ENCODE data around the gene CABS1. TPM values are rescaled to one million over a fixed set of nuclear protein-coding genes. Genes with fewer than 3 reads are reported as not detected.

The CABS1 gene
- not detected in 2 replicates for total RNA-seq (2021; fragmentation: NEBNext Ultra II Directional; extraction: Animal tissue kit (Norgen Biotek cat#: 25700))
- polyA plus RNA-seq (2011; rRNA removed) = 0.03 TPM in 1 of 2 replicates, not detected in the other
- not detected for polyA plus RNA-seq (2011; cell fraction: cytosol; rRNA removed)
- not detected for polyA plus RNA-seq (2011; cell fraction: nucleus; rRNA removed)
- 0.23 TPM in 1 of 4 replicates, not detected in the others for polyA plus RNA-seq (2012, experiment 1 of 2)
- polyA plus RNA-seq (2012, experiment 2 of 2) = not detected
- not detected for polyA plus RNA-seq (2013, experiment 1 of 2)
- polyA plus RNA-seq (2013, experiment 2 of 2) = not detected
- not detected in 2 replicates for polyA minus RNA-seq (2011; rRNA and poly(A)+ RNA removed)
- not detected for polyA minus RNA-seq (2011; cell fraction: cytosol; rRNA and poly(A)+ RNA removed)
- polyA minus RNA-seq (2011; cell fraction: nucleus; rRNA and poly(A)+ RNA removed) = not detected
- long read RNA-seq, experiment 1 = 0 reads
- long read RNA-seq, experiment 2 = 0 reads

- Histone ChIP-seq H3K23me2 (ENCODE audit: low read depth, low read length) (no peaks in the 10 kb centered on the region), H3K56ac (replicated peaks; ENCODE audit: insufficient read length, low read depth, low read length) (no peak within 1 kb of the TSS), H2AK5ac (ENCODE audit: low read depth, low read length) (no peak within 1 kb of the TSS), H3K18ac (ENCODE audit: extremely low read depth, low read length) (no peak within 1 kb of the TSS), H3K4ac (replicated peaks; ENCODE audit: insufficient read length, low read depth, low read length) (no peak within 1 kb of the TSS), H3K27ac (ENCODE audit: low read depth, low read length) (no peak within 1 kb of the TSS), H2BK120ac (replicated peaks; ENCODE audit: low read depth, low read length) (no peak within 1 kb of the TSS), H3K9me3 (ENCODE audit: insufficient read depth in 2 of 2, low read depth in 1 of 2, low read length in 1 of 2) (no peaks in the 10 kb centered on the region), H2BK12ac (ENCODE audit: low read depth, low read length) (no peak within 1 kb of the TSS), H2BK20ac (ENCODE audit: low read length) (no peak within 1 kb of the TSS), H4K5ac (ENCODE audit: insufficient read length, low read depth, low read length) (no peak within 1 kb of the TSS), H3K9ac (replicated peaks in 1 of 4; ENCODE audit: extremely low read depth in 1 of 4, low read depth in 3 of 4, low read length in 3 of 4) (no peak within 1 kb of the TSS), H2BK15ac (ENCODE audit: low read length) (no peak within 1 kb of the TSS), H3K36me3 (ENCODE audit: control insufficient read depth in 2 of 4, insufficient read depth in 4 of 4, low read length in 3 of 4) (no peaks in the 10 kb centered on the region), H3K14ac (ENCODE audit: insufficient read length) (no peak within 1 kb of the TSS), H3K4me1 (replicated peaks in 1 of 4; ENCODE audit: control insufficient read depth in 3 of 4, insufficient read depth in 4 of 4, low read length in 3 of 4) (no peaks in the 10 kb centered on the region), H4K91ac (replicated peaks; ENCODE audit: insufficient read length, low read length) (no peak within 1 kb of the TSS), H3K4me2 (ENCODE audit: insufficient read depth in 1 of 2, low read depth in 2 of 2, low read length in 2 of 2) (no peak within 1 kb of the TSS), H3K79me1 (ENCODE audit: low read depth, low read length) (no peaks in the 10 kb centered on the region), H2BK5ac (ENCODE audit: low read depth, low read length) (no peak within 1 kb of the TSS), H3K79me2 (ENCODE audit: control insufficient read depth in 1 of 2, insufficient read depth in 2 of 2, low read length in 2 of 2) (no peaks in the 10 kb centered on the region), H2AFZ (ENCODE audit: low read length) (no peak within 1 kb of the TSS), H4K8ac (ENCODE audit: extremely low read depth, insufficient read depth, low read length) (no peak within 1 kb of the TSS), H4K20me1 (replicated peaks in 1 of 2; ENCODE audit: control insufficient read depth in 1 of 2, insufficient read depth in 2 of 2, low read length in 2 of 2) (no peaks in the 10 kb centered on the region), H3K23ac (ENCODE audit: insufficient read length) (no peak within 1 kb of the TSS), H3K4me3 (ENCODE audit: extremely low read depth in 1 of 4, insufficient read depth in 2 of 4, low read depth in 3 of 4, low read length in 4 of 4) (no peak within 1 kb of the TSS), H3K27me3 (replicated peaks in 1 of 4; ENCODE audit: control insufficient read depth in 3 of 4, extremely low read depth in 1 of 4, insufficient read depth in 3 of 4, low read length in 3 of 4) (no peaks in the 10 kb centered on the region)
- FAIRE-seq (no peak), DNase-seq (ENCODE audit: low read depth in 1 of 2, low spot score in 2 of 2) (no peak)
- ChIA-PET POLR2A (ENCODE audit: partially characterized antibody) (no interaction called here), CTCF (ENCODE audit: partially characterized antibody) (interaction anchor here (0.6 kb wide), 1 partner anchor 634 kb away, joined by 3 read pairs; no protein-coding TSS in a partner anchor)
- 90% methylated on average over 3 of the region's 3 CpGs; no CpG with 5 or more reads in 1 of the 2 experiments for WGBS, 2 experiments (ENCODE audit: extremely low coverage in 1 of 2, insufficient coverage in 1 of 2, insufficient read length in 1 of 2, insufficient replicate concordance in 2 of 2, low coverage in 1 of 2, low lambda C conversion rate in 2 of 2, missing lambda C conversion rate in 1 of 2)
- TF ChIP-seq KDM1A (IDR thresholded peaks at IDR 0.05; ENCODE audit: borderline replicate concordance, low read length) (no peak), HDAC2 (IDR thresholded peaks at IDR 0.05; ENCODE audit: borderline replicate concordance in 1 of 2, low read depth in 2 of 2, low read length in 2 of 2) (no peak), POLR2AphosphoS5 (IDR thresholded peaks at IDR 0.05; ENCODE audit: low read depth, low read length) (no peak), ATF2 (IDR thresholded peaks at IDR 0.05; ENCODE audit: low read length) (no peak), BCL11A (IDR thresholded peaks at IDR 0.05; ENCODE audit: low read depth in 2 of 2, low read length in 2 of 2) (no peak), SAP30 (IDR thresholded peaks at IDR 0.05; ENCODE audit: insufficient read depth, insufficient replicate concordance, low read length) (no peak), FOSL1 (IDR thresholded peaks at IDR 0.05; ENCODE audit: insufficient read depth, low read depth, low read length) (no peak), SUZ12 (IDR thresholded peaks at IDR 0.05; ENCODE audit: low read length) (no peak), SP4 (IDR thresholded peaks at IDR 0.05; ENCODE audit: low read length) (no peak)
- TF ChIP-seq, protein P1, sequence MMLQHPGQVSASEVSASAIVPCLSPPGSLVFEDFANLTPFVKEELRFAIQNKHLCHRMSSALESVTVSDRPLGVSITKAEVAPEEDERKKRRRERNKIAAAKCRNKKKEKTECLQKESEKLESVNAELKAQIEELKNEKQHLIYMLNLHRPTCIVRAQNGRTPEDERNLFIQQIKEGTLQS (IDR thresholded peaks at IDR 0.05; ENCODE audit: insufficient read depth, low read depth, low read length) = no peak
Measured at GRCh38 chr4:70334681-70335080, at the start of gene CABS1. Gene CABS1 (plus strand): TSS chr4:70334981. CDS start chr4:70335040, 59 bp downstream.
